ENCODE measurements around the gene STAT5B. TPM values are rescaled to one million over a fixed set of nuclear protein-coding genes. Genes with fewer than 3 reads are reported as not detected.

The STAT5B gene
- total RNA-seq, 4 donors from 2014 or later, result 52.7 to 105 (median 57.6) TPM

DNA sequence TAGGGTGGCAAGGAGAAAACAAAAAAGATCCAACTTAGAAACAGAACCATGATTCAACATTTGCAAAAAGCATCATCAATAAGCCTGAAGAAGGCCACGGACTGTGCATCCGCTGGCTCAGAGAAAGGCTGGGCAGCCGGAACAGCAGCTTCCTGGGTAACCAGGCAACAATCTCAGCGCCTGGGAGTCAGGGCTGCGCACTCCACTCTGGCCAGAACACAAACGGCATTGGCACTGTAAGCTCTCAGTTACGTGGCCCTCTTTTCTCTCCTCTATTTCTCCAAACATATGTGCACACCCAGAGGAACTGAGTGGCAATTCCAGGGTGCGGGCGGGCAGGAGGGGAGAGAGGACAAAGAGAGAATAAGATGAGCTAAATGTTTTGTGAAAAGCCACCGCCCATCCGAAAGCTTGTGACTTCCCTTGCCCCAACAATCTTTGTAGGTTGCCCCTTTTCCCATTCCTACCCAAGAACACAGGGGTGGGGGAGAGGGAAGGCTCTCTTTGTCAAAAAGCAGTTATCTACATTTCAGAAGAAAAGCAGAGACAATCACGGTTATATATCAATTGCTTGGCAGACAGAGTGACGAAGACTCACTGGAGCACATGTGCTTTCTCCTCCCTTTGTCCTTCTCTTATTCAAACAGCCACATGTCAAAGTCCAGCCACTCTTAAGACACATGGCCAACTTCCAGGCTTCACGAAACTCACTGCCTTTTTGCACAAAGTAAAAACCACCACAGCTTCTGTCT lies 75.3 kb downstream of the STAT5B start:
- Histone ChIP-seq H3K9me3 (no peaks in the 10 kb centered on the region), H3K36me3 (peaks cover 63% of the 10 kb centered on the region), H3K27me3 (no peaks in the 10 kb centered on the region), H3K4me3 (no peak overlapping the region), H3K4me1 (no peaks in the 10 kb centered on the region), H3K27ac (peak overlapping the region; percentile 20)
- TF ChIP-seq CTCF (IDR thresholded peaks at IDR 0.05), result no peak
- no peak for TF ChIP-seq POLR2A (IDR thresholded peaks at IDR 0.05)
- TF ChIP-seq POLR2AphosphoS5 (IDR thresholded peaks at IDR 0.05), result no peak
- TF ChIP-seq EP300 (IDR thresholded peaks at IDR 0.05), result no peak
- no peak for DNase-seq (ENCODE audit: low spot score in 2 of 2)
- WGBS, result 78% methylated on average over 13 of the region's 14 CpGs

DNA sequence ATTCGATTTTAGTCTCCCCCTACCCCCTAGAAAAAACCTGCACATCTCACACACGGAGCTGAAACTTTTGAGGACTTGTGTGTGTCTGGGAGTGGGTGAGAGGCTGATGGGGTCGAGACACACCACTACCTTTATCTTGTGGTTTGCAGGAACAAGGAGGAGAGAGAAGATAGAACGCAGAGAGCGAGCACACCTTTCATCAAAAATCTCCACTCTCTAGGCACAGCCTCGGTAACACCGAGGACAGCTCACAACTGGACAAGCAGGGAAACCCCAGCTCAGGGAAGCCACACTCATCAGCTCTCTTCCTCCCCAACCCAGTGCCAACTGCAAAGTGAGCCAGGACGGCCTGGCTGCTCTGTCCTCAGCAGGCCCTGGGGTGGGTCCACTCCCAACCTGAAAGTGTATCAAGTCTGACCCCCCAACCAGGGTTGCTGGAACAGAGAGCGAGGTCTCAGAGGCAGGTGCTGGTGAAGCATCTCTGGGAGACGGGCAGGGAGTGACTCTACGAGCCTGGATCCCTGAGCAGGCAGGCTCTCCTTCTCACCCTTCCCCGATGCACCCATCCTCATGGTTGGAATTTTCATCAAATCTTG lies 76.7 kb downstream of the STAT5B start:
- no peak overlapping the region for H3K4me3 ChIP-seq
- H3K36me3 ChIP-seq, result peaks cover 49% of the 10 kb centered on the region
- WGBS, result 83% methylated on average over 11 of the region's 12 CpGs

DNA sequence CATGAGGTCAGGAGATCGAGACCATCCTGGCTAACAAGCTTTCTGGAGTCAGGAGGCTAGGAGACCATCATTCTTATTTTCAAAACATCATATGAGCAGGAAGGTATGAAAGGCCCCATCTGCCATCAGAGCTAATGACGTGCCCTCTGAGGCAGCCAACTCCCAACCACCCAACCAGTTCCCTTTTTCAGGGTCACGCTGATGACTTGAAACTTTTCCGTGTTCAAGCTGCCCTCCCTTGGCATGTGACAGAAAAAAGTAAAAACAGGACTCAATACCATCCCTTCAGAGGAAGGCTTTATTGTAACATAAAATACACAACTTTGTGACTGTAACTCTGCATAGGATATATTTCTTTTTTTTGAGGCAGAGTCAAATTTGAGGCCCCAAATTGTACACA lies 77.3 kb downstream of the STAT5B start:
- no peak overlapping the region for H3K4me3 ChIP-seq
- peaks cover 7% of the 10 kb centered on the region for H3K4me1 ChIP-seq
- no peaks in the 10 kb centered on the region for H3K9me3 ChIP-seq
- H3K36me3 ChIP-seq, result peaks cover 43% of the 10 kb centered on the region
- WGBS, result 75% methylated on average over 4 of the region's 4 CpGs
- DNase-seq (ENCODE audit: low spot score in 2 of 2), result peak in 1 of 2 donors; percentile 64
- no peaks in the 10 kb centered on the region for H3K27me3 ChIP-seq
- no peak for TF ChIP-seq CTCF (IDR thresholded peaks at IDR 0.05)
- TF ChIP-seq EP300 (IDR thresholded peaks at IDR 0.05), result no peak
- no peak for TF ChIP-seq POLR2A (IDR thresholded peaks at IDR 0.05)
- no peak for TF ChIP-seq POLR2AphosphoS5 (IDR thresholded peaks at IDR 0.05)
- peak overlapping the region; percentile 3 for H3K27ac ChIP-seq

More for the DNA sequence above, 76.7 kb downstream of the STAT5B start:
- Histone ChIP-seq H3K4me1 (peaks cover 3% of the 10 kb centered on the region), H3K27ac (no peak overlapping the region), H3K9me3 (no peaks in the 10 kb centered on the region), H3K27me3 (no peaks in the 10 kb centered on the region)
- DNase-seq (ENCODE audit: low spot score in 2 of 2), result peak in 1 of 2 donors; percentile 51
- no peak for TF ChIP-seq POLR2AphosphoS5 (IDR thresholded peaks at IDR 0.05)

DNA sequence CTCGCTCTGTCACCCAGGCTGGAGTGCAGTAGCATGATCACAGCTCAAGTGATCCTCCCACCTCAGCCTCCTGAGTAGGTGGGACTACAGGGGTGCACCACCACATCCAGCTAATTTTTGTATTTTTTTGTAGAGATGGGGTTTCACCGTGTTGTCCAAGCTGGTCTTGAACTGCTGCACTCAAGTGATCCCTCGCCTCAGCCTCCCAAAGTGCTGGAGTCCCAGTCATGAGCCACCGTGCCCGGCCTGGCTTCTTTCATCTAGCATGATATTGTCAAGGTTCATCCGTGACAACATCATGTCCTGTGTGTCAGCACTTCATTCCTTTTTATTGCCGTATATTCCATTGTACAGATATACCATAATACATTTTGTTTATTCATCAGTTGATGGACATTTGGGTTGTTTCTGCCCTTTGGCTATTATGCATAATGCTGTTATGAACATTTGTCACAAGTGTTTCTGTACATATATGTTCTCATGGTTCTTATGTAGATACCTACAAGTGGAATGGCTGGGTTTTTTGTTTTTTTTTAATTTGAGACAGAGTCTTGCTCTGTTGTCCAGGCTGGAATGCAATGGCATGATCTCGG lies 78.5 kb downstream of the STAT5B start:
- TF ChIP-seq POLR2A (IDR thresholded peaks at IDR 0.05) (no peak), POLR2AphosphoS5 (IDR thresholded peaks at IDR 0.05) (no peak), EP300 (IDR thresholded peaks at IDR 0.05) (no peak)
- 94% methylated on average over 8 of the region's 8 CpGs for WGBS
- peaks cover 33% of the 10 kb centered on the region for H3K36me3 ChIP-seq

DNA sequence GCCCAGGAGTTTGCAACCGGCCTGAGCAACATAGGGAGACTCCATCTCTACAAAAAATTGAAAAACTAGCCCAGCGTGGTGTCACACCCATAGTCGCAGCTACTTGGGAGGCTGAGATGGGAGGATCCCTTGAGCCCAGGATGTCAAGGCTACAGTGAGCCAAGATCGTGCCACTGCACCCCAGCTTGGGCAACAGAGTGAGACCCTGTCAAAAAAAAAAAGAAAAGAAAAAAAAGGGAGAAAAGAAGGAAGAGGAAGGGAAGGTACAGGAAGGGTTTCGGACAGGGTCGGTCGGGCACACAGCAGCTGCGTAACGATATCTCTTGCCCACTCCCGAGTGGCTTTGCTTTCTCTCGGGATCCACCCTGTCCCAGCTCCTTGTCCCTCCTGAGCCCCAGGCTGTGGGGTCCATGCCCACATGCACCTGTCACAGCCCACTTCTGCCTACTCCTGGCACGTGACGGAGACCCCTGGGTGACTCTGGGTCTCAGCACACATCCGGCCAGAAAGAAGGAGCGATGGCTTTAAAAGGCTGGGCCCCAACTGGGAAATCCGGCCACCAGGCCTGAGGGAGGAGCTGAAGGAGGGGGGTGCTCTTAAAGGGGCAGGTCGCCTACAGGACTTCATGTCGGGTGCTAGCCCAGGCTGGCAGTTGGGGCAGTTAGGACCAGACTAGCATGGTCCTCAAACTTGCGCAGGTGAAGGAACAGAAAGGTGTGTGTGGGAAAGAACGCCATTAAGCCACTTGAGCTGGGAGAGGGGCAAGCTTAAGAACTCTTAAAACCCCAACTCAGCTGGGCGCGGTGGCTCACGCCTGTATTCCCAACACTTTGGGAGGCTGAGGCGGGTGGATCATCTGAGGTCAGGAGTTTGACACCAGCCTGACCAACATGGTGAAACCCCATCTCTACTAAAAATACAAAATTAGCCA lies 82.0 kb downstream of the STAT5B start, which contains the start of gene GHDC:
TSS of gene GHDC (minus strand) at position 526 of the 931 bp plus-strand sequence. CDS start 913 bp downstream, outside the sequence.
- TF ChIP-seq POLR2A (IDR thresholded peaks at IDR 0.05), result no peak
- TF ChIP-seq POLR2AphosphoS5 (IDR thresholded peaks at IDR 0.05), result no peak
- TF ChIP-seq EP300 (IDR thresholded peaks at IDR 0.05), result no peak
- TF ChIP-seq CTCF (IDR thresholded peaks at IDR 0.05), result no peak
- H3K27me3 ChIP-seq, result no peaks in the 10 kb centered on the region
- H3K4me3 ChIP-seq, result peak within 1 kb of the TSS; percentile 76
- no peaks in the 10 kb centered on the region for H3K36me3 ChIP-seq
- H3K9me3 ChIP-seq, result no peaks in the 10 kb centered on the region
- H3K4me1 ChIP-seq, result peaks cover 16% of the 10 kb centered on the region
- DNase-seq (ENCODE audit: low spot score in 2 of 2), result peak; percentile 88 to 91
- WGBS, result 26% methylated on average over 24 of the region's 24 CpGs
- peak within 1 kb of the TSS; percentile 81 for H3K27ac ChIP-seq

More for the DNA sequence above, 78.5 kb downstream of the STAT5B start:
- no peaks in the 10 kb centered on the region for H3K9me3 ChIP-seq
- H3K4me3 ChIP-seq, result no peak overlapping the region
- no peak overlapping the region for H3K27ac ChIP-seq
- H3K4me1 ChIP-seq, result peaks cover 16% of the 10 kb centered on the region
- DNase-seq (ENCODE audit: low spot score in 2 of 2), result no peak
- H3K27me3 ChIP-seq, result no peaks in the 10 kb centered on the region

All from suprapubic skin (tissue), 4 donors.